H9 (cell line): Measurements from ENCODE around the gene TAF5L. TPM values are rescaled to one million over a fixed set of nuclear protein-coding genes. Genes with fewer than 3 reads are reported as not detected.

Experiments used
- DNase-seq: peaks from one replicate; pipeline ENCODE4 v3.0.0-alpha.2; 2017
- H2AFZ ChIP-seq: one replicate; pipeline ENCODE4 v1.6.1; 2013; ENCODE audit warnings: mild to moderate bottlenecking, low read length, control low read depth, moderate library complexity
- H2AK5ac ChIP-seq: 2 replicates; pipeline ENCODE4 v1.6.1; 2013; ENCODE audit warnings: low read length, control low read depth, mixed read lengths; ENCODE audit not compliant: insufficient read length
- H2BK120ac ChIP-seq: one replicate; pipeline ENCODE4 v1.6.1; 2013; ENCODE audit warnings: low read depth, mild to moderate bottlenecking, low read length, control low read depth, inconsistent platforms; ENCODE audit not compliant: poor library complexity, severe bottlenecking
- H2BK12ac ChIP-seq: 2 replicates; pipeline ENCODE4 v1.6.1; 2013; ENCODE audit warnings: low read length, control low read depth, mixed read lengths, low read depth; ENCODE audit not compliant: insufficient read length
- H2BK15ac ChIP-seq: 2 replicates; pipeline ENCODE4 v1.6.1; 2013; ENCODE audit warnings: low read depth, low read length, control low read depth
- H2BK20ac ChIP-seq: one replicate; pipeline ENCODE4 v1.6.1; 2013; ENCODE audit warnings: low read depth, mild to moderate bottlenecking, low read length, control low read depth, inconsistent platforms; ENCODE audit not compliant: poor library complexity, severe bottlenecking
- H2BK5ac ChIP-seq: 2 replicates; pipeline ENCODE4 v1.6.1; 2013; ENCODE audit warnings: low read length, control low read depth, mixed read lengths; ENCODE audit not compliant: insufficient read length
- H3K14ac ChIP-seq: 2 replicates; pipeline ENCODE4 v1.6.1; 2013; ENCODE audit warnings: low read length, control low read depth; ENCODE audit not compliant: insufficient read depth
- H3K18ac ChIP-seq: 2 replicates; pipeline ENCODE4 v1.6.1; 2013; ENCODE audit warnings: low read depth, mild to moderate bottlenecking, mixed read lengths, low read length, control low read depth; ENCODE audit not compliant: insufficient read length
- H3K23ac ChIP-seq: 2 replicates; pipeline ENCODE4 v1.6.1; 2013; ENCODE audit warnings: low read length, control low read depth, mixed read lengths, low read depth; ENCODE audit not compliant: insufficient read length
- H3K23me2 ChIP-seq: 2 replicates; pipeline ENCODE4 v1.6.1; 2013; ENCODE audit warnings: low read depth, mild to moderate bottlenecking, mixed read lengths, low read length, control low read depth; ENCODE audit not compliant: insufficient read length, poor library complexity, severe bottlenecking
- H3K27ac ChIP-seq: 2 replicates; pipeline ENCODE4 v1.5.1; 2013; ENCODE audit warnings: low read length, control low read depth, mixed read lengths, low read depth; ENCODE audit not compliant: insufficient read length
- H3K27me3 ChIP-seq: 2 replicates; pipeline ENCODE4 v1.6.1; 2013; ENCODE audit warnings: low read length, control low read depth, inconsistent platforms; ENCODE audit not compliant: insufficient read depth
- H3K4ac ChIP-seq: 2 replicates; pipeline ENCODE4 v1.6.1; 2013; ENCODE audit warnings: low read depth, mild to moderate bottlenecking, control low read depth, inconsistent platforms, low read length, moderate library complexity
- H3K4me1 ChIP-seq: 2 replicates; pipeline ENCODE4 v1.6.1; 2013; ENCODE audit warnings: low read length, control low read depth, inconsistent platforms; ENCODE audit not compliant: insufficient read depth
- H3K4me2 ChIP-seq: 2 replicates; pipeline ENCODE4 v1.6.1; 2013; ENCODE audit warnings: low read length, control low read depth, mixed read lengths; ENCODE audit not compliant: insufficient read length, insufficient read depth
- H3K56ac ChIP-seq: 2 replicates; pipeline ENCODE4 v1.6.1; 2013; ENCODE audit warnings: low read depth, mild to moderate bottlenecking, mixed read lengths, low read length, control low read depth; ENCODE audit not compliant: insufficient read length
- H3K79me1 ChIP-seq: 2 replicates; pipeline ENCODE4 v1.6.1; 2013; ENCODE audit warnings: low read depth, mild to moderate bottlenecking, moderate library complexity, low read length, control low read depth, inconsistent platforms; ENCODE audit not compliant: insufficient read depth, poor library complexity, severe bottlenecking
- H3K79me2 ChIP-seq: 2 replicates; pipeline ENCODE4 v1.6.1; 2013; ENCODE audit warnings: low read length, control low read depth, inconsistent platforms; ENCODE audit not compliant: insufficient read depth
- H3K9ac ChIP-seq: 2 replicates; pipeline ENCODE4 v1.6.1; 2013; ENCODE audit warnings: low read length, control low read depth, mixed read lengths; ENCODE audit not compliant: insufficient read length; ENCODE audit errors: extremely low read depth
- H3K9me3 ChIP-seq: one replicate; pipeline ENCODE4 v1.6.1; 2013; ENCODE audit warnings: low read depth, low read length, inconsistent platforms; ENCODE audit not compliant: control insufficient read depth
- H3T11ph ChIP-seq: one replicate; pipeline ENCODE4 v1.6.1; 2013; ENCODE audit warnings: mild to moderate bottlenecking, low read length, control low read depth, inconsistent platforms
- H4K20me1 ChIP-seq: one replicate; pipeline ENCODE4 v1.6.1; 2013; ENCODE audit not compliant: control insufficient read depth, insufficient read length, insufficient read depth
- H4K5ac ChIP-seq: 2 replicates; pipeline ENCODE4 v1.6.1; 2013; ENCODE audit warnings: low read depth, mild to moderate bottlenecking, mixed read lengths, low read length, control low read depth; ENCODE audit not compliant: insufficient read length
- H4K8ac ChIP-seq: replicated peaks from 2 replicates; pipeline ENCODE4 v1.6.1; 2013; ENCODE audit warnings: low read length, control low read depth, mixed read lengths, low read depth; ENCODE audit not compliant: insufficient read length
- H4K91ac ChIP-seq: 2 replicates; pipeline ENCODE4 v1.6.1; 2013; ENCODE audit warnings: low read depth, mild to moderate bottlenecking, moderate library complexity, mixed read lengths, low read length, control low read depth; ENCODE audit not compliant: insufficient read length
- H3K27ac Mint-ChIP-seq, 3 experiments: 2 replicates in 2 of 3; 3 replicates in 1 of 3; pipeline ENCODE4 v1.8.0; 2020 to 2021; ENCODE audit warnings: mixed read lengths in 3 of 3, mild to moderate bottlenecking in 1 of 3, moderate library complexity in 1 of 3
- H3K27me3 Mint-ChIP-seq: 2 replicates; pipeline ENCODE4 v1.8.0; 2021; ENCODE audit warnings: low read depth, mild to moderate bottlenecking, moderate library complexity, mixed read lengths
- H3K36me3 Mint-ChIP-seq, 3 experiments: 2 replicates in 2 of 3; 3 replicates in 1 of 3; pipeline ENCODE4 v1.8.0; 2020 to 2021; ENCODE audit warnings: low read depth in 3 of 3, mixed read lengths in 3 of 3; ENCODE audit not compliant: insufficient read depth in 1 of 3
- H3K4me1 Mint-ChIP-seq, 2 experiments: 2 replicates each; pipeline ENCODE4 v1.8.0; 2020; ENCODE audit warnings: mixed read lengths in 2 of 2
- H3K4me3 Mint-ChIP-seq, 2 experiments: 2 replicates in 1 of 2; 3 replicates in 1 of 2; pipeline ENCODE4 v1.8.0; 2020 to 2021; ENCODE audit warnings: mild to moderate bottlenecking in 2 of 2, mixed read lengths in 2 of 2, moderate library complexity in 1 of 2
- H3K9me3 Mint-ChIP-seq, 2 experiments: 2 replicates in 1 of 2; 3 replicates in 1 of 2; pipeline ENCODE4 v1.8.0; 2020; ENCODE audit warnings: mild to moderate bottlenecking in 2 of 2, mixed read lengths in 2 of 2, moderate library complexity in 1 of 2
- total RNA-seq: library from RNA; stranded (reverse); gene quantifications from 2 replicates; pipeline ENCODE4 v1.2.1, GENCODE V29; 2021
- TF ChIP-seq, protein P1 (sequence below): fragments of 200-600 bp; sonication (generic); conservative IDR thresholded peaks from 3 replicates; pipeline ENCODE4 v1.8.0; 2021; ENCODE audit warnings: antibody characterized with exemption, mild to moderate bottlenecking

Gene TAF5L
- total RNA-seq, 1 experiment from 2014 or later, result 30.3 TPM

DNA sequence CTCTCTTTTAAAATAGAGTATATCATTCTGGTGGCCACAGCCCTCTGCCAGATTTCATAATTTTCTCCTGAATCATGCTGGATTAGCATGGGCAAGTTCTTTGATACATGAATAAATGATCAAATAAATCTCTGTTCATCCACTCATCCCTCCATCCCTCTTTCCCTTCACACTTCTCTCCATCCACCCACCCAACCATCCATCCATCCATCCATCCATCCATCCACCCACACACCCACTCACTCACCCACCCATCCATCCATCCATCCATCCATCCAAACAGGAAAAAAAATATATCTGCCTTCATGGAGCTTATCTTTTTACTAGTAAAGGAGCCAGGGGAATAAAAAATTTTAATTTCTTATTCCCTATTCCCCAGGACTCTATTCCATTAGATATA is 49.5 kb upstream of the TAF5L start:
- Histone ChIP-seq H3K27me3 (no peaks in the 10 kb centered on the region), H4K20me1 (no peaks in the 10 kb centered on the region), H3K4me1 (no peaks in the 10 kb centered on the region), H3K4me2 (no peak overlapping the region), H3K9me3 (no peaks in the 10 kb centered on the region), H3K9ac (no peak overlapping the region), H3K79me1 (no peaks in the 10 kb centered on the region), H3K27ac (no peak overlapping the region), H3K23me2 (no peaks in the 10 kb centered on the region), H3K79me2 (no peaks in the 10 kb centered on the region), H2BK5ac (no peak overlapping the region), H3T11ph (no peak overlapping the region), H4K8ac (no peak overlapping the region), H2AFZ (no peak overlapping the region), H2AK5ac (no peak overlapping the region), H4K91ac (no peak overlapping the region), H3K14ac (no peak overlapping the region), H4K5ac (no peak overlapping the region), H2BK12ac (no peak overlapping the region), H2BK15ac (no peak overlapping the region), H3K23ac (no peak overlapping the region), H3K4ac (no peak overlapping the region), H2BK20ac (no peak overlapping the region), H2BK120ac (no peak overlapping the region), H3K56ac (no peak overlapping the region), H3K18ac (no peak overlapping the region)
- Mint-ChIP-seq H3K4me1 (peaks cover 4 to 7% of the 10 kb centered on the region in 2 experiments; a peak in 3 of 4 replicates), H3K9me3 (no peaks in the 10 kb centered on the region; a peak in 2 of 5 replicates), H3K27ac (no peak overlapping the region), H3K36me3 (no peaks in the 10 kb centered on the region), H3K4me3 (no peak overlapping the region), H3K27me3 (no peaks in the 10 kb centered on the region)
- DNase-seq, result no peak
- TF ChIP-seq, protein P1, sequence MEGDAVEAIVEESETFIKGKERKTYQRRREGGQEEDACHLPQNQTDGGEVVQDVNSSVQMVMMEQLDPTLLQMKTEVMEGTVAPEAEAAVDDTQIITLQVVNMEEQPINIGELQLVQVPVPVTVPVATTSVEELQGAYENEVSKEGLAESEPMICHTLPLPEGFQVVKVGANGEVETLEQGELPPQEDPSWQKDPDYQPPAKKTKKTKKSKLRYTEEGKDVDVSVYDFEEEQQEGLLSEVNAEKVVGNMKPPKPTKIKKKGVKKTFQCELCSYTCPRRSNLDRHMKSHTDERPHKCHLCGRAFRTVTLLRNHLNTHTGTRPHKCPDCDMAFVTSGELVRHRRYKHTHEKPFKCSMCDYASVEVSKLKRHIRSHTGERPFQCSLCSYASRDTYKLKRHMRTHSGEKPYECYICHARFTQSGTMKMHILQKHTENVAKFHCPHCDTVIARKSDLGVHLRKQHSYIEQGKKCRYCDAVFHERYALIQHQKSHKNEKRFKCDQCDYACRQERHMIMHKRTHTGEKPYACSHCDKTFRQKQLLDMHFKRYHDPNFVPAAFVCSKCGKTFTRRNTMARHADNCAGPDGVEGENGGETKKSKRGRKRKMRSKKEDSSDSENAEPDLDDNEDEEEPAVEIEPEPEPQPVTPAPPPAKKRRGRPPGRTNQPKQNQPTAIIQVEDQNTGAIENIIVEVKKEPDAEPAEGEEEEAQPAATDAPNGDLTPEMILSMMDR, result no peak
